Fibroblast of upper back skin (primary cell): ENCODE data around the gene CHIT1.

Source experiments
- DNase-seq: peaks from one replicate; pipeline ENCODE4 v3.0.0-alpha.2; 2013

Gene CHIT1

GRCh38 chr1:203186446-203187303 is 42.8 kb downstream of the CHIT1 start, which contains the start of gene CHI3L1:
Gene CHI3L1 (minus strand): TSS chr1:203186704. CDS start chr1:203186623, 81 bp downstream.
- DNase-seq: no peak

GRCh38 chr1:203186091-203186445 is 43.4 kb downstream of the CHIT1 start:
- DNase-seq: no peak

- DNase-seq: no peak
Measured at GRCh38 chr1:203185585-203185984, 43.9 kb downstream of the CHIT1 start.

GRCh38 chr1:203185061-203185461 is 44.4 kb downstream of the CHIT1 start:
- no peak for DNase-seq

GRCh38 chr1:203184467-203184866 is 45.0 kb downstream of the CHIT1 start:
- DNase-seq: no peak

- DNase-seq: no peak
Measured at GRCh38 chr1:203183828-203184227, 45.6 kb downstream of the CHIT1 start.

GRCh38 chr1:203182387-203182953 is 47.0 kb downstream of the CHIT1 start:
- no peak for DNase-seq

- DNase-seq: no peak
Measured at GRCh38 chr1:203181586-203182386, 47.7 kb downstream of the CHIT1 start.

GRCh38 chr1:203180611-203181330 is 48.7 kb downstream of the CHIT1 start:
- DNase-seq: no peak

- no peak for DNase-seq
Measured at GRCh38 chr1:203179667-203180005, 49.8 kb downstream of the CHIT1 start.

GRCh38 chr1:203178821-203179666 is 50.4 kb downstream of the CHIT1 start:
- no peak for DNase-seq

- peak; percentile 41 for DNase-seq
Measured at GRCh38 chr1:203178083-203178482, 51.4 kb downstream of the CHIT1 start.

GRCh38 chr1:203177470-203178039 is 51.9 kb downstream of the CHIT1 start:
- no peak for DNase-seq

- no peak for DNase-seq
Measured at GRCh38 chr1:203177036-203177405, 52.5 kb downstream of the CHIT1 start.

- DNase-seq: no peak
Measured at GRCh38 chr1:203176273-203177035, 53.0 kb downstream of the CHIT1 start.

GRCh38 chr1:203175827-203176241 is 53.6 kb downstream of the CHIT1 start:
- DNase-seq: no peak

- DNase-seq: no peak
Measured at GRCh38 chr1:203175237-203175826, 54.1 kb downstream of the CHIT1 start, which contains the start of gene MYBPH. Gene MYBPH (minus strand): TSS chr1:203175826. CDS start chr1:203175755, 71 bp downstream.

- no peak for DNase-seq
Measured at GRCh38 chr1:203174324-203174985, 55.0 kb downstream of the CHIT1 start.

- DNase-seq: no peak
Measured at GRCh38 chr1:203173566-203173965, 55.9 kb downstream of the CHIT1 start.

- DNase-seq: no peak
Measured at GRCh38 chr1:203173011-203173555, 56.4 kb downstream of the CHIT1 start.
